ENCODE measurements around the gene HMG20A.

Gene HMG20A

DNA sequence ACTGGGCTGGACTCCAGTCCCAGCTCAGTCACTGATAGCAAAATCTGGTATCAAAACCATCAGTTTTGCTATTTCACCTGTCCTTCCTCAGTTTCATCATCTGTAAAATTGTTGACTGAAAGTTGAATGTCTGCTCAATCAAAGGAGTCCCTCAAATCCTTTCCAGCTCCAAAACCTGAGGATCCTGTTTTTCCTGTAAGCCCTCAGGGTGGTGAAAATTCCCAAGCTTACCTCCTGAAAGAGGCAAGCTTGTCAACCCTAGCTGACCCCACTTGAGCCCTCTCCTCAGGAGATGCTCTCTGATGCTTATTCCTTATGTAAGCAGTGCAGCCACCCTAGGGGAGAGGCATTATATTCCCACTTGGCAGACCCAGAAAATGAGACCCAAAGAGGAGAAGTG lies 82.6 kb downstream of the HMG20A start:
- no peak for DNase-seq

DNA sequence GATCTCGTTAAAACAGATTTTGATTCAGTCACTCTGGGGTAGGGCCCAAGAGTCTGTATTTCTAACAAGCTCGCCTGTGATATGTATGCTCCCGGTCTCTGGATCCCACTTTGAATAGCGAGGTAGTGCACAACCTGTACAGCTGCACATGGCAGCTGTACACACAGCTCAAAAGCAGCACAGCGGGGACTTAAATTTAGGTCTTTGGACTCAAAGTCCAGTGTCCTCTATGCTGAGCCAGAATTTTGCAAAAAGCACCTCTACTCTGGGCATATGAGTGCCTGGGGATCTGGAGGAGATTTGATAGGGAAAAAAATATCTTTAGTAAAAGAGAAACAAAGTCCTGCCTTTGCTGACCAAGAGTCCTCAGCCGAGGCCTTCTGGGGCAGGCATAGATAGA lies 83.1 kb downstream of the HMG20A start:
- no peak for DNase-seq

DNA sequence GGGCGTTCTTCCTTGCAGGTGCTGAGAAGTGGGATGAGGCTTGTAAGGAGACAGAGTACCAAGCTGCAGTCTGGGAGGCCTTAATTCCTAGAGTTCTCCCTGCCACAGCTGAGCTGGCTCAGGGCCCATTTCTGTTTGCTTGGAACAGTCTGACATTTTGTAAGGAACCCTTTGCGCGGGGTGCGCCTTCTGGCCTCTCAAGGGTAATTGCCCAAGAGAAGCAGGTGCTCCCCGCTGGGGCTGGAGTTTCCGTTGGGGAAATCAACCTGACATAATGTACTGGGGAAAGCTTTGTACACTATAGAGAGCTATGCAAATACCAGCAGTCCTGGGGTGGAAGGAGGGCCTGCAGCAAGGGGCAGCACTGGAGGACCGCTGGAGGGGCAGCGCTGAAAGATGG lies 83.6 kb downstream of the HMG20A start:
- peak; percentile 75 for DNase-seq

DNA sequence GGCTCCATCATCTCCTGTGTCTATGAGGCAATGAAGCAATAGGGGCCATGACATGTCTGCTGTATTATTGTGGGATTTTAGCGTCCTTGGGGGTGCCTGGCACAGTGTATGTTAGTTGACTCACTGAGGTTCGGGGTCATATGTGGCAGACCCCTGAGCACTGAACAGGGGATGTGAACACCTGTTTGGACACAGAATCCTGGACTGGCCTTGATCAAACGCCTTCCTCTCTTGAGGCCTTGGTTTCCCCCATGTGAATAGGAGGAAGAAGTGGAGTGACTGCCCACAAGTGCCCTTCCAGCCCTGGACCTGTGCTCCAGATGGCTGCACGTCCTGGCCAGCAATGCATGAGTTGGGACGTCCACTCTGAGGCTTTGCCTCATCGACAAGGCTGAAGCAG lies 84.2 kb downstream of the HMG20A start:
- DNase-seq, result no peak

GRCh38 chr15:77505556-77505955 lies 84.9 kb downstream of the HMG20A start:
- no peak for DNase-seq

GRCh38 chr15:77506311-77507142 lies 85.8 kb downstream of the HMG20A start:
- DNase-seq, result peak; percentile 15

DNA sequence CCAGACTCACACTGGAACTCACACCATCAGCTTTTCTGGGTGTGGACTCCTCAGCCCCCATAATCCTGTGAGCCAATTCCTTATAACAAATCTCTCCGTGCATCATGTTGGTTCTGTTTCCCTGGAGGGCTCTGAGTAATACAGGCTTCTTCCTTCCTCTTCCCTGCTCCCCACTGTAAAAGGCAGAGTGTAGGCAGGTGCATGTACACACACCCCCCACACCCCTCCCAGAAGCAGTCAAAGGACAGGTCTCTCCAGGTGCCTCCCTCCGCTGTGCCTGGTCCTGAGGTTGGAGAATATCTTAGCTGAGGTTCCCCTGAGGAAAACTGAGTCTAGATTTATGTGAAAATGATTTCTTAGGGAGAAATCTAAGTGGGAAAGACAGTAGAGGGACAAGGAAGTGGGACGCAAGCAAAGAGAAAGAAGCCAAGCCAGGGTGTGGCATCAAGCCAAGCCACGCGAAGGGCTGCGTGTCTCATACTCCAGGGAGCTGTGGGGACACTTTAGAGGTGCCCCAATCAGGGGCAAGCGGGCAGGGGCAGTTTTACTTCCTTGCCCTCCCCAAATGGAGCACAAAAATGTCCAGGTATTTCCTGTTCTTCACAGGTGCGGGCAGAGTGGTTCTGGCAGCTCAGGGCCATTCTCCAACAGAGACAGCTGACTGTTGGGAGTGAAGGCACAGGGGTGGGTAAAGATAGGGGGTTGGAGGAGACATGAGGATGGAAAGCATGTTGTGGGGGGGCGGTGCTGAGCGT lies 86.6 kb downstream of the HMG20A start:
- no peak for DNase-seq

GRCh38 chr15:77507911-77508310 lies 87.2 kb downstream of the HMG20A start:
- no peak for DNase-seq

GRCh38 chr15:77508541-77509243 lies 88.0 kb downstream of the HMG20A start:
- no peak for DNase-seq

- DNase-seq, result no peak
Measured at GRCh38 chr15:77510066-77511057, 89.7 kb downstream of the HMG20A start.

GRCh38 chr15:77511869-77512268 lies 91.2 kb downstream of the HMG20A start:
- no peak for DNase-seq

DNA sequence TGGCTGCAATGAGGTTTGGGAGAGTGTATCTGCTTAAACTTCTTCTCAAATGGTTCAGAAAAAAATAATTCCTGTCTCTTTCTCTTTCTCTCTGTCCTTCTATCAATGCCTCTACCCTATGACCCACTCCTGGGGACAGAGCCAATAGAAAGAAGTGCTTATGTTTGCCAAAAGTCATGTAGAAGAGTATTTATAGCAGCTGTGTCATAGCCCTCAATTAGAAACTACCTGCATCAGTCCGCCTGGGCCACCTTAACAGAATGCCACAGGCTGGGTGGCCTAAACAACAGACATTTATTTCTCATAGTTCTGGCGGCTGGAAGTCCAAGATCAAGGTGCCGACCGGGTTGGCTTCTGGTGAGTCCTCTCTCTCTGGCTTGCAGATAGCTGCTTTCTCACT lies 92.5 kb downstream of the HMG20A start:
- DNase-seq, result no peak

- no peak for DNase-seq
Measured at GRCh38 chr15:77514641-77515402, 94.1 kb downstream of the HMG20A start.

DNA sequence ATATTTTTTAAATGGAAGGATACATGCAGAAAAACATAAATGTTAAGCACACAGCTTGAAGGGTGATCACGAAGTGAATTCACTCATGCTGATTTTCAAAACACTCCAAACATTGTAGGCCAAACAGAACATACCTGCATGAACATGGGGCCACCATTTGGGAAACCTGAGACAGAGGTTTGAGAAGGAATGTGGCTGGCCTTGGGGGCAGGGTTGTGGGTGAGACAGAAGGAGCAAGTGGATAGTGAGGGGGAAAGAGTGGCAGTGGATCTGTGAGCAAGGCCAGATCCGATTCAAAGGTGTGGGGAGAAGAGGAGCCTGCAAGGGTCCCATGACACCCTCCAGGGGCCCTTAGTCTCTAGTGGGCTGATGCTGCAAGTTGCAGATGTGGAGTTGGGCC lies 94.9 kb downstream of the HMG20A start:
- no peak for DNase-seq

DNA sequence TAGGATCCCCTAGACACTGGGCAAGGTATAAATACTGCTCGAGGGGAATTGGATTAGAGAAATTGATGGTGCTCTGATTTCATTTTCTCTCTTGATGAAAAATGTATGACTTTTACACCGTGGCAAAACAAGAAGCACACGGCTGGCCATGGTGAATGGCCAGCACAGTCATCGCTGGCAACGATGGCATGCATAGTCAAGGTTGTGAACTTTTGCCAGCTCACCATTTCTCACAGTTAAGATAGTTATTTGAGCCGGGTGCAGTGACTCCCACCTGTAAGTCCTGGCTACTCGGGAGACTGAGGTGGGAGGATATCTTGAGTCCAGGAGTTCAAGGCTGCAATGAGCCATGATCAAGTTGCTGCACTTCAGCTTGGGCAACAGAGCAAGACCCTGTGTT lies 95.4 kb downstream of the HMG20A start:
- DNase-seq, result no peak

GRCh38 chr15:77516786-77517185 lies 96.1 kb downstream of the HMG20A start:
- no peak for DNase-seq

DNA sequence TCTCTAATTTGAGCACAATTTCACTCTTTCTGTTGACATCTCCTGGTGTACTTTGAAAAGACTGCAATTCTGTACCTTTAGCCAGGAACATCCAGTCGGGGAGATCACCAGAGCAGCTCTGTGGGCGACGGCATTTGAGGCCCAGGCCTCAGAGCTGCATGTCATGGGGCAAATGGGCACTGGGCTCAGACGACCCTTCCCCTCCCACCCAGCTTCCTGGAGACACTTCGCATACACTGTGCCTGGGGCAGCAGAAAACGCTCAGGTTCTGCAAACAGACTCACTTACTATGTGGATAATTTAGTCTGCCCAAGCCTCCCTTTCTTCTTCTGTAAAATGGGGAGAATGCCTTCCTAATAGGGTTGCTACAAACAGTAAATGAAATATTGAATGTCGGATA lies 96.9 kb downstream of the HMG20A start:
- DNase-seq, result no peak

- DNase-seq, result no peak
Measured at GRCh38 chr15:77518458-77518857, 97.8 kb downstream of the HMG20A start.

DNA sequence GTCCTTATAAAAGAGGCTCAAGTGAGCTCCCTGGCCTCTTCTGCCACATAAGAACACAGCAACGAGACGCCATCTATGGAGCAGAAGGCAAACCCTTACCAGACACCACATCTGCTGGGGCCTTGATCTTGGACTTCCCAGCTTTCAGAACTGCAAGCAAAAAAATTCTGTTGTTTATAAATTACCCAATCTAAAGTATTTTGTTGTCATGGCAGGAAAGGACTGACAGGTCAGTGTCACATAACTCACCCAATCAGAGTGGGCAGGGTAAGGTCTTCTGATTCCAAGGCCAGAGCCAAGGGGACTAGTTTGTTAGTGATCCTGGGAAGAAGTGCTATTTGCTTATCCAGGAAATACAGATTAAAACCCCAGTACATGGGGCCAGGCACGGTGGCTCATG lies 98.9 kb downstream of the HMG20A start:
- DNase-seq, result no peak

GRCh38 chr15:77521206-77521605 lies 100.5 kb downstream of the HMG20A start:
- DNase-seq, result no peak

DNA sequence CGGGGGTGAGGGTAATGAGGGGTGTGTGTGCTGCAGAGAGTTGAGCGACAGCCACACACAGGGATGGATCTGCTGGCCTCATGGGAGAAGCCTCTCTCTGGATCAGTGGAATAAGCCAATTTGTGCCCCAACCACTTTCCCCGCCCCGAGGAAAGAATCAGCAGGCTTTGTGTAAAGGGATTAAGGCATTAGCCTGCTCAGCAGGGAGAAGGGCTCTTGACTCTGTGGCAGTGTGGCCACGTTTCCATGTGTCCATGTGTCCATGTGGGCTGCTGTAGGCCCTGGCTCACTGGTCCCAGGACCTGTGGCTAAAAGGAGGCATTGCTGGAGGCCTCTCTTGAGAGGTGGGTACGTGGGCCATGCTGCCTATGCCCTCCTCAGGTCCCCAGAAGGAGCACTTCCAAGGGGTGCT lies 104.7 kb downstream of the HMG20A start:
- no peak for DNase-seq
